ENCODE data around the gene ZNF428. TPM values are rescaled to one million over a fixed set of nuclear protein-coding genes. Genes with fewer than 3 reads are reported as not detected.

The ZNF428 gene
- total RNA-seq, 3 donors from 2014 or later (not counting 1 experiment from before 2014, with no cell fraction given), result 36.3 to 50.5 (median 37.6) TPM

GRCh38 chr19:43660971-43661360 is 41.5 kb upstream of the ZNF428 start:
- ATAC-seq, result no peak
- Mint-ChIP-seq H3K4me1 (peaks cover 12 to 15% of the 10 kb centered on the region in 2 donors), H3K4me3 (no peak overlapping the region), H3K27ac (no peak overlapping the region), H3K36me3 (no peaks in the 10 kb centered on the region), H3K9me3 (peaks cover 0 to 3% of the 10 kb centered on the region in 2 donors), H3K27me3 (ENCODE audit: low read depth in 2 of 2) (no peaks in the 10 kb centered on the region)
- Histone ChIP-seq H3K36me3 (ENCODE audit: control insufficient read depth, insufficient read depth, low read length) (no peaks in the 10 kb centered on the region), H3K27ac (ENCODE audit: low read length) (no peak overlapping the region), H3K27me3 (ENCODE audit: control insufficient read depth, insufficient read depth, low read length) (no peaks in the 10 kb centered on the region), H3K4me1 (ENCODE audit: control insufficient read depth, insufficient read depth, low read length) (peaks cover 15% of the 10 kb centered on the region), H3K9me3 (ENCODE audit: control insufficient read depth, insufficient read depth, low read length) (peaks cover 3% of the 10 kb centered on the region), H3K4me3 (ENCODE audit: low read length) (no peak overlapping the region)
- 97% methylated on average over 6 of the region's 6 CpGs for WGBS (ENCODE audit: insufficient coverage)
- DNase-seq, result no peak
- no peak for TF ChIP-seq CTCF (IDR thresholded peaks at IDR 0.05)
- intact Hi-C loops (cut with micrococcal nuclease), result no loop called here

DNA sequence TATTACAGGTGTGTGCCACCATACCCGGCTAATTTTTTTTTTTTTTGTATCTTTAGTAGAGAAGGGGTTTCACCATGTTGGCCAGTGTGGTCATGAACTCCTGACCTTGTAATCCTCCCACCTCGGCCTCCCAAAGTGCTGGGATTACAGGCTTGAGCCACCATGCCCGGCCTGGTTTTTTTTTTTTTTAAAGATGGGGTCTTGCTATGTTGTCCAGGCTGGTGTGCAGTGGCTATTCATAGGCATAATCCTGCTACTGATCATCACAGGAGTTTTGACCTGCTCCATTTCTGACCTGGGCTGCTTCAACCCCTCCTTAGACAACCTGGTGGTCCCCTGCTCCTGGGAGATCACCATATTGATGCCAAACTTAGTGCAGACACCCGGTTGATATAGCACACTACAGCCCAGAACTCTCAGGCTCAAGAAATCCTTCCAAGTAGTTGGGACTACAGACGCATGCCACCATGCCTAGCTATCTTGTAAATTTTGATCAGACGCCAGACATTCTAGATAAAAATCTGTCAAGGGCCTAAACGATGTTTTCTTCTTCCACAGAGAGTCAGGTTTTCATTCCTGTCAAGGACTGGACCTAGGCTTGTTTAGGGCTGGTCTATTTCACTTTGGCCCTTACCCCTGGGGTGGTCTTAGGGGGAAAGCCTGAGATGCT is 41.0 kb upstream of the ZNF428 start:
- no peak overlapping the region for H3K4me3 ChIP-seq (ENCODE audit: low read length)
- no peaks in the 10 kb centered on the region for H3K27me3 ChIP-seq (ENCODE audit: control insufficient read depth, insufficient read depth, low read length)
- H3K9me3 Mint-ChIP-seq, result peaks cover 0 to 3% of the 10 kb centered on the region in 2 donors
- peaks cover 12 to 15% of the 10 kb centered on the region in 2 donors for H3K4me1 Mint-ChIP-seq
- no peaks in the 10 kb centered on the region for H3K27me3 Mint-ChIP-seq (ENCODE audit: low read depth in 2 of 2)
- no peaks in the 10 kb centered on the region for H3K36me3 ChIP-seq (ENCODE audit: control insufficient read depth, insufficient read depth, low read length)
- 94% methylated on average over 6 of the region's 7 CpGs for WGBS (ENCODE audit: insufficient coverage)
- TF ChIP-seq CTCF (IDR thresholded peaks at IDR 0.05), result no peak
- H3K27ac ChIP-seq (ENCODE audit: low read length), result no peak overlapping the region
- H3K4me3 Mint-ChIP-seq, result no peak overlapping the region
- no peak overlapping the region for H3K27ac Mint-ChIP-seq
- intact Hi-C loops (cut with micrococcal nuclease), result no loop called here
- peaks cover 3% of the 10 kb centered on the region for H3K9me3 ChIP-seq (ENCODE audit: control insufficient read depth, insufficient read depth, low read length)
- no peak for DNase-seq
- no peaks in the 10 kb centered on the region for H3K36me3 Mint-ChIP-seq
- ATAC-seq, result no peak
- peaks cover 15% of the 10 kb centered on the region for H3K4me1 ChIP-seq (ENCODE audit: control insufficient read depth, insufficient read depth, low read length)

GRCh38 chr19:43658494-43658893 is 39.1 kb upstream of the ZNF428 start:
- Mint-ChIP-seq H3K4me1 (peaks cover 0 to 2% of the 10 kb centered on the region in 2 donors), H3K9me3 (peaks cover 0 to 3% of the 10 kb centered on the region in 2 donors), H3K27ac (no peak overlapping the region), H3K4me3 (no peak overlapping the region), H3K27me3 (ENCODE audit: low read depth in 2 of 2) (no peaks in the 10 kb centered on the region), H3K36me3 (no peaks in the 10 kb centered on the region)
- intact Hi-C loops (cut with micrococcal nuclease), result no loop called here
- H3K27me3 ChIP-seq (ENCODE audit: control insufficient read depth, insufficient read depth, low read length), result no peaks in the 10 kb centered on the region
- H3K36me3 ChIP-seq (ENCODE audit: control insufficient read depth, insufficient read depth, low read length), result no peaks in the 10 kb centered on the region
- H3K4me1 ChIP-seq (ENCODE audit: control insufficient read depth, insufficient read depth, low read length), result peaks cover under 1% of the 10 kb centered on the region
- no peak overlapping the region for H3K4me3 ChIP-seq (ENCODE audit: low read length)
- peaks cover 3% of the 10 kb centered on the region for H3K9me3 ChIP-seq (ENCODE audit: control insufficient read depth, insufficient read depth, low read length)
- DNase-seq (no peak), ATAC-seq (no peak)
- 93% methylated on average over 8 of the region's 8 CpGs for WGBS (ENCODE audit: insufficient coverage)
- no peak for TF ChIP-seq CTCF (IDR thresholded peaks at IDR 0.05)
- no peak overlapping the region for H3K27ac ChIP-seq (ENCODE audit: low read length)

- peaks cover 3% of the 10 kb centered on the region for H3K9me3 ChIP-seq (ENCODE audit: control insufficient read depth, insufficient read depth, low read length)
- Mint-ChIP-seq H3K4me3 (no peak overlapping the region), H3K4me1 (no peaks in the 10 kb centered on the region), H3K36me3 (no peaks in the 10 kb centered on the region), H3K27ac (no peak overlapping the region), H3K27me3 (ENCODE audit: low read depth in 2 of 2) (no peaks in the 10 kb centered on the region), H3K9me3 (peaks cover 0 to 3% of the 10 kb centered on the region in 2 donors)
- DNase-seq, result no peak
- intact Hi-C loops (cut with micrococcal nuclease), result no loop called here
- H3K27ac ChIP-seq (ENCODE audit: low read length), result no peak overlapping the region
- H3K36me3 ChIP-seq (ENCODE audit: control insufficient read depth, insufficient read depth, low read length), result no peaks in the 10 kb centered on the region
- H3K27me3 ChIP-seq (ENCODE audit: control insufficient read depth, insufficient read depth, low read length), result no peaks in the 10 kb centered on the region
- WGBS (ENCODE audit: insufficient coverage), result 95% methylated on average over 2 of the region's 2 CpGs
- no peaks in the 10 kb centered on the region for H3K4me1 ChIP-seq (ENCODE audit: control insufficient read depth, insufficient read depth, low read length)
- no peak for TF ChIP-seq CTCF (IDR thresholded peaks at IDR 0.05)
- H3K4me3 ChIP-seq (ENCODE audit: low read length), result no peak overlapping the region
- no peak for ATAC-seq
Measured at GRCh38 chr19:43658001-43658400, 38.6 kb upstream of the ZNF428 start.
